MCF 10A (cell line): ENCODE data around the gene ANKRD60. TPM values are rescaled to one million over a fixed set of nuclear protein-coding genes. Genes with fewer than 3 reads are reported as not detected.

Experiments used
- BruUV-seq: library from RNA; stranded (reverse); fragments of 400-500 nt; replicated peaks from 2 replicates; lab custom pipeline; 2021; lab: Mats Ljungman, UMichigan
- CTCF ChIA-PET: fragments of 300-600 bp; sonication (Branson Sonifier 250); formaldehyde crosslinking; extraction: SDS; loops from one replicate; lab custom pipeline; 2021; ENCODE audit warnings: antibody characterized with exemption, inconsistent platforms; lab: Yijun Ruan, JAX
- POLR2A ChIA-PET: fragments of 300-600, 350-650 bp; sonication (Branson Sonifier 250); formaldehyde crosslinking; extraction: SDS; loops from one replicate; lab custom pipeline; 2020; ENCODE audit warnings: antibody characterized with exemption, inconsistent platforms; lab: Yijun Ruan, JAX
- DNase-seq: peaks from one replicate; pipeline ENCODE4 v3.0.0-alpha.2; 2018; ENCODE audit not compliant: unreplicated experiment
- H3K27ac Mint-ChIP-seq: one replicate; pipeline ENCODE4 v1.8.0; 2022; ENCODE audit warnings: mild to moderate bottlenecking, low read depth, mixed read lengths; ENCODE audit not compliant: unreplicated experiment
- H3K27me3 Mint-ChIP-seq: one replicate; pipeline ENCODE4 v1.8.0; 2022; ENCODE audit warnings: mixed read lengths; ENCODE audit not compliant: insufficient read depth, unreplicated experiment
- H3K36me3 Mint-ChIP-seq: one replicate; pipeline ENCODE4 v1.8.0; 2022; ENCODE audit warnings: mild to moderate bottlenecking, moderate library complexity, mixed read lengths; ENCODE audit not compliant: insufficient read depth, unreplicated experiment
- H3K4me1 Mint-ChIP-seq: one replicate; pipeline ENCODE4 v1.8.0; 2022; ENCODE audit warnings: mixed read lengths; ENCODE audit not compliant: insufficient read depth, unreplicated experiment
- H3K4me3 Mint-ChIP-seq: one replicate; pipeline ENCODE4 v1.8.0; 2022; ENCODE audit warnings: mild to moderate bottlenecking, moderate library complexity, mixed read lengths; ENCODE audit not compliant: unreplicated experiment
- H3K9me3 Mint-ChIP-seq: one replicate; pipeline ENCODE4 v1.8.0; 2022; ENCODE audit warnings: mixed read lengths; ENCODE audit not compliant: unreplicated experiment
- CTCF ChIP-seq: fragments of 200-600 bp; IDR thresholded peaks from one replicate; pipeline ENCODE4 v1.8.0; 2022; ENCODE audit warnings: antibody characterized with exemption, mild to moderate bottlenecking; ENCODE audit not compliant: unreplicated experiment
- intact Hi-C: fragments of 100-400 bp; cut with micrococcal nuclease; formaldehyde crosslinking; loops from 2 replicates; pipeline ENCODE4 v1.14.1; 2022
- total RNA-seq: library from RNA; stranded (reverse); gene quantifications from 2 replicates; pipeline ENCODE4 v1.2.3, GENCODE V29; 2022

Gene ANKRD60
- total RNA-seq, 1 experiment from 2014 or later = not detected

GRCh38 chr20:58274384-58274783 lies 45.9 kb upstream of the ANKRD60 start:
- CTCF ChIA-PET = interaction anchor here (0.5 to 1.1 kb wide), 2 partner anchors 31 to 74 kb away, joined by 3 read pairs; no protein-coding TSS in a partner anchor
- BruUV-seq = no TSS peak

GRCh38 chr20:58271606-58272351 lies 43.3 kb upstream of the ANKRD60 start:
- H3K27ac Mint-ChIP-seq = no peak overlapping the region
- DNase-seq = no peak
- intact Hi-C loops = no loop called here
- ChIA-PET CTCF (interaction anchor here (0.8 to 1.8 kb wide), 6 partner anchors 9 to 380 kb away, joined by 3 to 9 read pairs (median 3); no protein-coding TSS in a partner anchor), POLR2A (interaction anchor here (0.7 to 1.3 kb wide), 4 partner anchors 10 to 99 kb away, joined by 3 to 5 read pairs (median 4); partner anchors contain the start of gene RAB22A)
- H3K27me3 Mint-ChIP-seq = no peaks in the 10 kb centered on the region
- peaks cover 33% of the 10 kb centered on the region for H3K36me3 Mint-ChIP-seq
- no peak overlapping the region for H3K4me3 Mint-ChIP-seq
- no peak for TF ChIP-seq CTCF
- no peaks in the 10 kb centered on the region for H3K4me1 Mint-ChIP-seq
- H3K9me3 Mint-ChIP-seq = peaks cover 8% of the 10 kb centered on the region
- no TSS peak for BruUV-seq

More at GRCh38 chr20:58274384-58274783, 45.9 kb upstream of the ANKRD60 start:
- H3K4me3 Mint-ChIP-seq = no peak overlapping the region
- POLR2A ChIA-PET = interaction anchor here (0.6 kb wide), 1 partner anchor 95 kb away, joined by 3 read pairs; no protein-coding TSS in a partner anchor
- TF ChIP-seq CTCF = no peak
- H3K27me3 Mint-ChIP-seq = no peaks in the 10 kb centered on the region
- H3K36me3 Mint-ChIP-seq = peaks cover 22% of the 10 kb centered on the region
- no peak overlapping the region for H3K27ac Mint-ChIP-seq
- peaks cover 8% of the 10 kb centered on the region for H3K9me3 Mint-ChIP-seq
- DNase-seq = no peak
- intact Hi-C loops = no loop called here
- H3K4me1 Mint-ChIP-seq = no peaks in the 10 kb centered on the region

- POLR2A ChIA-PET = interaction anchor here (1.1 kb wide), 1 partner anchor 16 kb away, joined by 3 read pairs; no protein-coding TSS in a partner anchor
- no peaks in the 10 kb centered on the region for H3K4me1 Mint-ChIP-seq
- peaks cover 38% of the 10 kb centered on the region for H3K36me3 Mint-ChIP-seq
- H3K9me3 Mint-ChIP-seq = no peaks in the 10 kb centered on the region
- BruUV-seq = no TSS peak
- no peak for TF ChIP-seq CTCF
- H3K27me3 Mint-ChIP-seq = no peaks in the 10 kb centered on the region
- CTCF ChIA-PET = interaction anchor here (0.5 to 0.6 kb wide), 2 partner anchors 159 to 1186 kb away, joined by 3 read pairs; no protein-coding TSS in a partner anchor
- H3K27ac Mint-ChIP-seq = peak overlapping the region; percentile 73
- no peak for DNase-seq
- no peak overlapping the region for H3K4me3 Mint-ChIP-seq
- intact Hi-C loops = no loop called here
These were observed 40.6 kb upstream of the ANKRD60 start for GRCh38 chr20:58268936-58269619.

- Mint-ChIP-seq H3K27ac (peak overlapping the region; percentile 73), H3K9me3 (no peaks in the 10 kb centered on the region), H3K36me3 (peaks cover 38% of the 10 kb centered on the region), H3K27me3 (no peaks in the 10 kb centered on the region), H3K4me1 (no peaks in the 10 kb centered on the region), H3K4me3 (no peak overlapping the region)
- ChIA-PET CTCF (interaction anchor here (0.6 kb wide), 2 partner anchors 109 to 160 kb away, joined by 3 read pairs; no protein-coding TSS in a partner anchor), POLR2A (interaction anchor here (1.1 kb wide), 1 partner anchor 15 kb away, joined by 3 read pairs; no protein-coding TSS in a partner anchor)
- no TSS peak for BruUV-seq
- TF ChIP-seq CTCF = no peak
- intact Hi-C loops = no loop called here
- no peak for DNase-seq
These were observed 40.0 kb upstream of the ANKRD60 start for GRCh38 chr20:58268421-58268821.
